Epithelial cell of proximal tubule (primary cell): ENCODE results near the gene SSX3. TPM values are rescaled to one million over a fixed set of nuclear protein-coding genes. Genes with fewer than 3 reads are reported as not detected.
"Not testable (repeated sequence)": the region's sequence is repeated elsewhere in the genome, so short reads cannot be mapped to it uniquely, and the experiment has no call there.

Experiments
- DNase-seq: peaks from one replicate; pipeline ENCODE4 v3.0.0-alpha.2; 2011; ENCODE audit warnings: low read depth
- H3K4me3 ChIP-seq: 2 replicates; pipeline ENCODE4 v1.5.1; 2011; ENCODE audit warnings: low read depth, mild to moderate bottlenecking, low read length
- total RNA-seq: library from RNA; depleted of rRNA; stranded (reverse); fragments of >200 nt; gene quantifications from 2 replicates; pipeline ENCODE4 v1.2.3, GENCODE V29; 2015
- TF ChIP-seq, protein P1 (sequence below): conservative IDR thresholded peaks from 2 replicates; pipeline ENCODE4 v1.5.1; 2012; ENCODE audit warnings: low read depth, mild to moderate bottlenecking, low read length

The SSX3 gene, protein sequence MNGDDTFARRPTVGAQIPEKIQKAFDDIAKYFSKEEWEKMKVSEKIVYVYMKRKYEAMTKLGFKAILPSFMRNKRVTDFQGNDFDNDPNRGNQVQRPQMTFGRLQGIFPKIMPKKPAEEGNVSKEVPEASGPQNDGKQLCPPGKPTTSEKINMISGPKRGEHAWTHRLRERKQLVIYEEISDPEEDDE
- not detected in 2 replicates for total RNA-seq

DNA sequence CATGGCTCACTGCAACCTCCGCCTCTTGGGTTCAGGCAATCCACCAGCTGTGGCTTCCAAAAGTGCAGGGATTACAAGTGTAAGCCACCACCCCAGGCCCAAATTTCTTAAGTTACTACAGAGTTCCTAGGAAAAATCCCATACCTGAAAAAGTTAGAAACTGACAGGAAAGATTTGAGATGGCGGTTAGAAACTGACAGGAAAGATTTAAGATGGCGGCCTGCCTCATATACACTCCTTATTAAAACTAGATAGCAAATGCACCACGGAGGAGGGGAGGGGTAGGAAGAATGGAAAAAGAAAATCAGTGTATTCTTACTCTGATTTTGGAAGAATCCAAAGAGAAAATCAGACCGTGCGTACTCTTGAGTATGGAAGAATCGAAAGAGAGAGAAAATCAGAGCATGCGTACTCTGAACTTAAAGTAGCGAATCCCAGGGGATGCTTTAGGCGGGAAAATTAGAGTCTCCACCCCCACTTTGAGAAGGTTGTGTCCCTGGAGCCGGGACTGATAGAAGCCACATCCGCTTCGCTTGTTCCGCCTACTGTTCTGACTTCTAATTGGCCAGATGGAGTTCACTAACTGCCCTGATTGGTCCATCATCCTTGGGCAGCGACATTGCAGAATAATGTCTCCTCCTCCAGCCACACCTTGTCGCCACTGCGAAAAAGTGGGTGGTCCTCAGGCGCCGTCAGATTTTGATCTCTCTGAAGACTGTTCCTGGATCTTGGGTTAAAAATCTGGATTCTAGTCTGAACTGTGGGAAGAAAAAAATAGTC, at the start of gene SSX3:
Gene SSX3 (minus strand): TSS at position 389 of the 780 bp plus-strand sequence. CDS start 1,454 bp downstream, outside the sequence.
- not testable (repeated sequence) for DNase-seq, H3K4me3 ChIP-seq

DNA sequence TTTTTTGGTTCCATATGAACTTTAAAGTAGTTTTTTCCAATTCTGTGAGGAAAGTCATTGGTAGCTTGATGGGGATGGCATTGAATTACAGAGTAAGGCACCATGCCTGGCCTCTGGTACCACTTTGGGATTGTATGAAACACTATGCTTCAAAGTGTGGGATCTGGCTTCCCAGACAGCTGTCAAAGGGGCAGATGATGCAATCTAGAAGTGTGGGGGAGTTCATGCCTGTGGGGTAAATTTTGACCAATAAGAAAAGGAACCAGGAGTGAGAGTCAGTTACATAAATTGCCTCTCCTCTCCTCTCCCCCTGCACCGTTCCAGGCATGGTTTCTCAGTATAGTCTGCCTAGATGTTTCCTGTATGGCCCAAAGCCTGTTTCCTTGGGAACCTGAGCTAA, 41.3 kb upstream of the SSX3 start:
- not testable (repeated sequence) for H3K4me3 ChIP-seq, DNase-seq

DNA sequence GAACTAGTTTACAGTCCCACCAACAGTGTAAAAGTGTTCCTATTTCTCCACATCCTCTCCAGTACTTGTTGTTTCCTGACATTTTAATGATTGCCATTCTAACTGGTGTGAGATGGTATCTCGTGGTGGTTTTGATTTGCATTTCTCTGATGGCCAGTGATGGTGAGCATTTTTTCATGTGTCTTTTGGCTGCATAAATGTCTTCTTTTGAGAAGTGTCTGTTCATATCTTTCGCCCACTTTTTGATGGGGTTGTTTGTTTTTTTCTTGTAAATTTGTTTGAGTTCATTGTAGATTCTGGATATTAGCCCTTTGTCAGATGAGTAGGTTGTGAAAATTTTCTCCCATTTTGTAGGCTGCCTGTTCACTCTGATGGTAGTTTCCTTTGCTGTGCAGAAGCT, 40.4 kb upstream of the SSX3 start:
- not testable (repeated sequence) for H3K4me3 ChIP-seq, DNase-seq

DNA sequence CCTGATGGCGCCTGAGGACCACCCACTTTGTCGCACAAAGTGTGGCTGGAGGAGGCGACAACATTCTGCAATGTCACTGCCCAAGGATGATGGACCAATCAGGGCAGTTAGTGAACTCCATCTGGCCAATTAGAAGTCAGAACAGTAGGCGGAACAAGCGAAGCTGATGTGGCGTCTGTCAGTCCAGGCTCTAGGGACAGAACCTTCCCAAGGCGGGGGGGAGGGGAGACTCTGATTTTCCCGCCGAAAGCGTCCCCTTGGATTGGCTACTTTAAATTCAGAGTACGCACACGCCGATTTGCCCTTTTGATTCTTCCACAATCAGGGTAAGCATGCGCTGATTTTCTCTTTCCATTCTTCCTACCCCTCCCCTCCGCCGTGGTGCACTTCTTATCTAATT, 26.7 kb upstream of the SSX3 start, which contains the start of gene SSX4:
Gene SSX4 (plus strand): TSS at position 301 of the 400 bp plus-strand sequence. CDS start 515 bp downstream, outside the sequence.
- DNase-seq, result not testable (repeated sequence)

DNA sequence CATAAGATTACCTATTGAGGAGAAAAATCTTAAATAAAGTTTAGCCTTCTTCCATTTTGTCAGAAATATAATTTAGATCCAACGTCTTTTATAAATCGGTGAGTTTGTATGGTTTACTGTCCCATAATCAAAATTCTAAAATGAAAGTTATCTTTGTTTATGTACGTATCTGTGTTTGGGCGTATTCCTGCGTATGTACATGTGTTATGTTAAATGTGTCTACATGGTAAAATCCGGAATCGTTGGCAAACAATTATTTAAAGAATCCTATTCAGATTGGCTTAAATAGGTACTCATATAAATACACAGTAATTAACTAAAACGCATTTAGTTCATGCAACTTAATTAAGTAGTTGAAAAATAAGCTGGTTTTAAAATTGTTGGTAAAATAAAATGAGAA, 13.9 kb upstream of the SSX3 start:
- H3K4me3 ChIP-seq, DNase-seq: not testable (repeated sequence)

More for the DNA sequence above, 26.7 kb upstream of the SSX3 start, which contains the start of gene SSX4:
- not testable (repeated sequence) for H3K4me3 ChIP-seq

DNA sequence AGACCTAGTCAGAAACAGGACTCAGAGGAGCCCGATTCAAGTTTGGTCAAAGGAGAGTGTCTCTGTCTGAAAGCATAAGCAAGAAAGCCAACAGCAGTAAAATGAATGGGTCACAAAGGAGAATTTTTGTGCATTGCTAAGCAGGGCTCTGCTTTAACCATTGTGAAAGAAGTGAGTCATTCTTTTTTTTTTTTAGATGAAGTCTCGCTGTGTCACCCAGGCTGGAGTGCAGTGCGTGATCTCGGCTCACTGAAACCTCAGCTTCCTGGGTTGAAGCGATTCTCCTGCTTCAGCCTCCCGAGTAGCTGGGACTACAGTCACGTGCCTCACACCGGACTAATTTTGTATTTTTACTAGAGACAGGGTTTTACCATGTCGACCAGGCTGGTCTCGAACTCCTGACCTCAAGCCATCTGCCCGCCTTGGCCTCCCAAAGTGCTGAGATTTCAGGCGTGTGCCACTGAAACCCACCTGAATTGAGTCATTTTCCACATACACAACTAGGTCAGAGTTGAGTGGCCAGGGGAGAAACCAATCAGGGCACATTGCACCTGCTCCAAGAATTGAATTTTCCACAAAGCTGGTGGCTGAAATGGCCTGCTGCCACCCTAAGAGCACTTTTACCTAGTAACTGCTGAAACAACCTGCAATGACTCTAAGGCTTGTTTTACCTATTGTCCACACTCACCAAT, 11.4 kb upstream of the SSX3 start:
- not testable (repeated sequence) for DNase-seq, H3K4me3 ChIP-seq

DNA sequence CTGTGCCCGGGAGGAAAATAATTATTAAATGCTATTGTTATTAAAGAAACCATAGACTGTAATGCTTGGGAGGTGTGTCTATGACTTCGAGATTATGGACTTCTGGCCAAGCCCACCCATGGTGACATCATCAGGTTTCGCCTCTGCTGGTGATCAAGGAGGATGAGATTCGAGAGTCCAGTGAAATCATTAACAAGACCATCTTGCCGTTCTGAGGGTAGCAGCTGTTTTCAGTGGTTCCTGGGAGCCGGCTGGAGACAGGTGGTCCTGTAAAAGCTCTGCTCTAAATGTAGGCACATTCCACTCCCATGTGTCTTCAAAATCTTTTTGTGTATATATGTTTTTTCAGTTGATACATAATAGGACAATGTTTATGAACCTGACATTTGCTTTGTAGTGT, 2.8 kb upstream of the SSX3 start:
- not testable (repeated sequence) for H3K4me3 ChIP-seq

DNA sequence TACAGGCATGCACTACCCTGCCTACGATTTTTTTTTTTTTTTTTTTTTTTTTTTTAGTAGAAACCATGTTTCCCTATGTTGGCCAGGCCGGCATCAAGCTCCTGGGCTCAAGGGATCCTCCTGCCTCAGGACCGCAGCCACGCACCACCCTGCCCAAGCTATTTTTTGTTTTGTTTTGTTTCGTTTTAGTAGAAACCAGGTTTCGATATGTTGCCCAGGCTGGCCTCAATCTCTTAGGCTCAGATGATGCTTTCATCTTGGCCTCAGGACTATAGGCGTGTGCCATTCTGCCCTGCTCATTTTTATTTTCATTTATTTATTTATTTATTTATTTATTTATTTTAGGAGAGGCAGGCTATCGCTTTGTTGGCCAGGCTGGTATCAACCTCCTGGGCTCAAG, 1.2 kb upstream of the SSX3 start:
- H3K4me3 ChIP-seq, result no peak overlapping the region
- TF ChIP-seq, protein P1, sequence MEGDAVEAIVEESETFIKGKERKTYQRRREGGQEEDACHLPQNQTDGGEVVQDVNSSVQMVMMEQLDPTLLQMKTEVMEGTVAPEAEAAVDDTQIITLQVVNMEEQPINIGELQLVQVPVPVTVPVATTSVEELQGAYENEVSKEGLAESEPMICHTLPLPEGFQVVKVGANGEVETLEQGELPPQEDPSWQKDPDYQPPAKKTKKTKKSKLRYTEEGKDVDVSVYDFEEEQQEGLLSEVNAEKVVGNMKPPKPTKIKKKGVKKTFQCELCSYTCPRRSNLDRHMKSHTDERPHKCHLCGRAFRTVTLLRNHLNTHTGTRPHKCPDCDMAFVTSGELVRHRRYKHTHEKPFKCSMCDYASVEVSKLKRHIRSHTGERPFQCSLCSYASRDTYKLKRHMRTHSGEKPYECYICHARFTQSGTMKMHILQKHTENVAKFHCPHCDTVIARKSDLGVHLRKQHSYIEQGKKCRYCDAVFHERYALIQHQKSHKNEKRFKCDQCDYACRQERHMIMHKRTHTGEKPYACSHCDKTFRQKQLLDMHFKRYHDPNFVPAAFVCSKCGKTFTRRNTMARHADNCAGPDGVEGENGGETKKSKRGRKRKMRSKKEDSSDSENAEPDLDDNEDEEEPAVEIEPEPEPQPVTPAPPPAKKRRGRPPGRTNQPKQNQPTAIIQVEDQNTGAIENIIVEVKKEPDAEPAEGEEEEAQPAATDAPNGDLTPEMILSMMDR, result no peak
- no peak for DNase-seq

More for the DNA sequence above, 2.8 kb upstream of the SSX3 start:
- not testable (repeated sequence) for DNase-seq

DNA sequence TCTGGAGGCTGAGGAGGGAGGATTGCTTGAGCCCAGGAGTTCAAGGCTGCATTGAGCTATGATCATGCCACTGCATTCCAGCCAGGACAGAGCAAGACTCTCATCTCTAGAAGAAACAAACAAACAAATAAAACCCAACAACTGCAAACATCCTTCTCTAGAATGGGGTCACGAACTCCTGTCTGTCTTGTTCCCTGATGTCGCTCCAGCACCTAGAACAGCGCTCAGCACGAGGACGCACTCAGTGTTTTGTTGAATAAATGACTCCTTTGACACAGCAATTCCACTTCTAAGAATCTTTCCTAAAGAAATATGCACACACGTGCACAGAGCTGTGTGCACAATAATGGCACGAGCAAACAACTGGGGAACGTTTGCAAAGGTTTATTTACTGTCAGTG, 10.4 kb downstream of the SSX3 start:
- not testable (repeated sequence) for DNase-seq, H3K4me3 ChIP-seq

DNA sequence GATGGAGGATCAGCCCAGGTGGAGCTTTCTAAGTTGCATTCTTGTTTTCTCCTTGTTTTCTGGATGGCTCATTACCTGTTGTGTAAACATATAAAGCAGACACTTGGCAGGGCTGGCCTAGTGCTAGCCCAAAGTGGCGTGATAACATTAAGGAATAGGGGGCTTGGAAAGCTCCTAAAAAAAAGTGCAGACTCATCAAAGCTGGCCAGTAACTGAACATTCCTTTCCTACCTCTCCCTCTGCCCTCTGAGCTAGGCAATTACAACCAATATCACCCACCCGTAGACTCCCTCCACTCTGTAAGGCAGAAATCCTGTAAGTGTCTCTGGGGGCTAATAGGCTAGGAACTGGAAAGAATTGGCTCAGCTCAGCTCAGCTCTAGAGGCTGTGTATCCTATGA, 42.5 kb downstream of the SSX3 start:
- not testable (repeated sequence) for DNase-seq, H3K4me3 ChIP-seq

DNA sequence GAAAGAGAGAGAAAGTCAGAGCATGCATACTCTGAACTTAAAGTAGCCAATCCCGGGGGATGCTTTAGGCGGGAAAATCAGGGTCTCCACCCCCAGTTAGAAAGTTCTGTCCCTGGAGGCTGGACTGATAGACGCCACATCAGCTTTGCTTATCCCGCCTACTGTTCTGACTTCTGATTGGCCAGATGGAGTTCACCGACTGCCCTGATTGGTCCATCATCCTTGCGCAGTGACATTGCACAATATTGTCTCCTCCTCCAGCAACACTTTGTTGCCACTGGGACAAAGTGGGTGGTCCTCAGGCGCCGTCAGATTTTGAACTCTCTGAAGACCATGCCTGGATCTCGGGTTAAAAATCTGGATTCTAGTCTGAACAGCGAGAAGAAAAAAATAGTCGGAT, 50.3 kb downstream of the SSX3 start:
- H3K4me3 ChIP-seq, result no peak overlapping the region
- TF ChIP-seq, protein P1, result no peak
- DNase-seq, result no peak

Other genes starting within 250 kb of the SSX3 start
- not detected in 2 replicates for gene SPACA5B, start 226.1 kb downstream of the SSX3 start, total RNA-seq
- not detected in 2 replicates for gene SSX5, start 159.9 kb downstream of the SSX3 start, total RNA-seq
- not detected in 2 replicates for gene SSX1, start 101.3 kb downstream of the SSX3 start, total RNA-seq
- not detected in 2 replicates for gene SSX4, start 26.8 kb upstream of the SSX3 start, total RNA-seq
- not detected in 2 replicates for gene SSX4B, start 55.3 kb upstream of the SSX3 start, total RNA-seq
- 15.7 and 71.3 TPM in 2 replicates for gene SLC38A5, start 113.6 kb upstream of the SSX3 start, total RNA-seq
- 63.5 and 113 TPM in 2 replicates for gene FTSJ1, start 119.5 kb upstream of the SSX3 start, total RNA-seq
- 6.6 and 18.7 TPM in 2 replicates for gene PORCN, start 152.3 kb upstream of the SSX3 start, total RNA-seq
- gene EBP, start 165.1 kb upstream of the SSX3 start, total RNA-seq, result 93.7 and 190 TPM in 2 replicates
- 7.4 and 10.7 TPM in 2 replicates for gene TBC1D25, start 183.0 kb upstream of the SSX3 start, total RNA-seq
- gene RBM3, start 217.8 kb upstream of the SSX3 start, total RNA-seq, result 179 and 221 TPM in 2 replicates
- gene WDR13, start 240.8 kb upstream of the SSX3 start, total RNA-seq, result 64.9 and 82.8 TPM in 2 replicates